Dedifferentiated amniotic fluid mesenchymal stem cell (primary cell): ENCODE data around the gene GOLPH3L.
A peak's percentile ranks its signal among the peaks of the same experiment; 100 is the strongest.
"Not testable (repeated sequence)": the region's sequence is repeated elsewhere in the genome, so short reads cannot be mapped to it uniquely, and the experiment has no call there.

Experiments
- DNase-seq: peaks from one replicate; pipeline ENCODE4 v3.0.0-alpha.2; 2016; ENCODE audit errors: extremely low spot score

GOLPH3L gene

GRCh38 chr1:150657064-150657463 is 39.9 kb downstream of the GOLPH3L start:
- DNase-seq: not testable (repeated sequence)

- DNase-seq: not testable (repeated sequence)
Measured at GRCh38 chr1:150654635-150655034, 42.3 kb downstream of the GOLPH3L start.

- no peak for DNase-seq
Measured at GRCh38 chr1:150650193-150650592, 46.8 kb downstream of the GOLPH3L start.

GRCh38 chr1:150649441-150650075 is 47.4 kb downstream of the GOLPH3L start:
- DNase-seq: no peak

GRCh38 chr1:150642296-150642695 is 54.7 kb downstream of the GOLPH3L start:
- no peak for DNase-seq

GRCh38 chr1:150641126-150641815 is 55.7 kb downstream of the GOLPH3L start:
- DNase-seq: not testable (repeated sequence)

- DNase-seq: not testable (repeated sequence)
Measured at GRCh38 chr1:150638430-150638829, 58.5 kb downstream of the GOLPH3L start.

GRCh38 chr1:150634839-150635622 is 61.9 kb downstream of the GOLPH3L start:
- DNase-seq: not testable (repeated sequence)

- DNase-seq: peak; percentile 100
Measured at GRCh38 chr1:150629115-150629928, 67.6 kb downstream of the GOLPH3L start, which contains the start of gene ENSA. Gene ENSA, minus strand, starts transcription at chr1:150629612. Its CDS starts 142 bp downstream, at chr1:150629470.

GRCh38 chr1:150628766-150629114 is 68.2 kb downstream of the GOLPH3L start:
- no peak for DNase-seq

- DNase-seq: no peak
Measured at GRCh38 chr1:150627826-150628410, 69.0 kb downstream of the GOLPH3L start.

GRCh38 chr1:150626150-150626549 is 70.8 kb downstream of the GOLPH3L start:
- DNase-seq: no peak

- not testable (repeated sequence) for DNase-seq
Measured at GRCh38 chr1:150624546-150624945, 72.4 kb downstream of the GOLPH3L start.

GRCh38 chr1:150624134-150624533 is 72.8 kb downstream of the GOLPH3L start:
- not testable (repeated sequence) for DNase-seq

- DNase-seq: no peak
Measured at GRCh38 chr1:150622303-150622975, 74.5 kb downstream of the GOLPH3L start.

GRCh38 chr1:150621497-150622302 is 75.3 kb downstream of the GOLPH3L start:
- DNase-seq: peak; percentile 71

- DNase-seq: no peak
Measured at GRCh38 chr1:150620919-150621318, 76.0 kb downstream of the GOLPH3L start.

GRCh38 chr1:150619576-150620509 is 77.1 kb downstream of the GOLPH3L start:
- DNase-seq: peak; percentile 78
